Measurements from ENCODE around the gene KCNAB3. TPM values are rescaled to one million over a fixed set of nuclear protein-coding genes. Genes with fewer than 3 reads are reported as not detected.

The KCNAB3 gene
- polyA plus RNA-seq, 3 donors, result 11.7 TPM; not detected in 2

DNA sequence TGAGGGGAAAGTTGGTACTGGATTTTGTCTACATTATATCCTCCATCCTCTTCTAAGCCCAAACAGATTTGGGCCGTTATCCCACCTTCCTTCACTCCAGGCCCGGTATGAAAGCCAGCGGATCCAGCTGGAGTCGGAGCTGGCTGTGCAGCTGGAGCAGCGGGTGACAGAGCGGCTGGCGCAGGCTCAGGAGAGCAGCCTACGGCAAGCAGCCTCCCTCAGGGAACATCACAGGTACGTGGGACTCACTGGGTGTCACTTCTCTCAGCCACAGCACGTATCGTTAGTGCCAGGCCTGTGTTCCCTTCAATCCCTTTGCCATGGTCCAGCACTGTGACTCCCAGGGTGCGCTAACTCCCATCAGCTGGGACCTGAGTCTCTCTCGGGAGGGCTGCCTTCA is 13.6 kb upstream of the KCNAB3 start:
- Mint-ChIP-seq H3K4me3 (no peak overlapping the region), H3K36me3 (peaks cover 84 to 93% of the 10 kb centered on the region in 2 donors), H3K27me3 (ENCODE audit: low read depth in 3 of 3) (peaks cover 0 to 4% (median 0%) of the 10 kb centered on the region in 3 donors), H3K4me1 (peaks cover 11% of the 10 kb centered on the region), H3K9me3 (no peaks in the 10 kb centered on the region), H3K27ac (peak overlapping the region in 1 of 7 donors; percentile 12)
- no peak overlapping the region for H2AFZ ChIP-seq (ENCODE audit: insufficient read depth, low read depth, low read length, poor library complexity, severe bottlenecking)
- no peak overlapping the region for H3K9ac ChIP-seq (ENCODE audit: insufficient read depth, low read length, poor library complexity, severe bottlenecking)
- H3K36me3 ChIP-seq (replicated peaks in 1 of 2; ENCODE audit: control insufficient read depth in 1 of 2, insufficient read depth in 2 of 2, low read length in 2 of 2), result peaks cover 69 to 89% of the 10 kb centered on the region in 2 donors
- no peak overlapping the region for H3K4me2 ChIP-seq (replicated peaks; ENCODE audit: extremely low read depth, low read length, poor library complexity, severe bottlenecking)
- H3K27ac ChIP-seq (ENCODE audit: low read depth in 1 of 2, low read length in 2 of 2), result no peak overlapping the region
- 89% methylated on average over 12 of the region's 13 CpGs for WGBS (ENCODE audit: insufficient coverage)
- H3K9me3 ChIP-seq (replicated peaks in 1 of 2; ENCODE audit: control insufficient read depth in 1 of 2, insufficient read depth in 1 of 2, low read length in 2 of 2), result no peaks in the 10 kb centered on the region
- TF ChIP-seq, protein P1, sequence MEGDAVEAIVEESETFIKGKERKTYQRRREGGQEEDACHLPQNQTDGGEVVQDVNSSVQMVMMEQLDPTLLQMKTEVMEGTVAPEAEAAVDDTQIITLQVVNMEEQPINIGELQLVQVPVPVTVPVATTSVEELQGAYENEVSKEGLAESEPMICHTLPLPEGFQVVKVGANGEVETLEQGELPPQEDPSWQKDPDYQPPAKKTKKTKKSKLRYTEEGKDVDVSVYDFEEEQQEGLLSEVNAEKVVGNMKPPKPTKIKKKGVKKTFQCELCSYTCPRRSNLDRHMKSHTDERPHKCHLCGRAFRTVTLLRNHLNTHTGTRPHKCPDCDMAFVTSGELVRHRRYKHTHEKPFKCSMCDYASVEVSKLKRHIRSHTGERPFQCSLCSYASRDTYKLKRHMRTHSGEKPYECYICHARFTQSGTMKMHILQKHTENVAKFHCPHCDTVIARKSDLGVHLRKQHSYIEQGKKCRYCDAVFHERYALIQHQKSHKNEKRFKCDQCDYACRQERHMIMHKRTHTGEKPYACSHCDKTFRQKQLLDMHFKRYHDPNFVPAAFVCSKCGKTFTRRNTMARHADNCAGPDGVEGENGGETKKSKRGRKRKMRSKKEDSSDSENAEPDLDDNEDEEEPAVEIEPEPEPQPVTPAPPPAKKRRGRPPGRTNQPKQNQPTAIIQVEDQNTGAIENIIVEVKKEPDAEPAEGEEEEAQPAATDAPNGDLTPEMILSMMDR (IDR thresholded peaks at IDR 0.05), result no peak
- no peak for DNase-seq
- H4K20me1 ChIP-seq (ENCODE audit: insufficient read depth, low read length), result no peaks in the 10 kb centered on the region
- intact Hi-C loops (cut with micrococcal nuclease), result no loop called here
- H3K27me3 ChIP-seq (ENCODE audit: control insufficient read depth in 2 of 2, insufficient read depth in 2 of 2, low read length in 2 of 2), result no peaks in the 10 kb centered on the region
- H3K79me2 ChIP-seq (ENCODE audit: insufficient read depth, low read length), result no peaks in the 10 kb centered on the region
- H3K4me1 ChIP-seq (ENCODE audit: control insufficient read depth in 1 of 2, insufficient read depth in 2 of 2, low read length in 2 of 2), result peaks cover 0 to 4% of the 10 kb centered on the region in 2 donors
- H3K4me3 ChIP-seq (replicated peaks in 1 of 3; ENCODE audit: low read depth in 2 of 3, low read length in 3 of 3), result no peak overlapping the region

DNA sequence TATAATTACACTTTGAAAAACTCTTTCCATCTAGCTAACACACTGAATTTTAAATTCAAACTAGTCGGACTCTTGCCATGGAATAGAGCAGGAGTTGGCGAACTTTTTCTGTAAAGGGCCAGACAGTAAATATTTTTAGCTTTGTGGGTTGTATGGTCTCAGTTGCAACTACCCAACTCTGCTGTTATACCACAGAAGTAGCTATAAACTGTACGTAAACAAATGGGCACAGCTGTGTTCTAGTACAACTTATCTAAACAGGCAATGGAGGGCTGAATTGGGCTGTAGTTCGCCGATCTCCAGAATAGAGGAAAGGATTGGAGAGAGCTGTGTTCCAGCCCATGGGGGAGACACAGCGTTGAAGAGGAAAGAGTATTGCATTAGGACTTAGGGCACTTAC is 11.1 kb upstream of the KCNAB3 start:
- no peaks in the 10 kb centered on the region for H3K9me3 ChIP-seq (replicated peaks in 1 of 2; ENCODE audit: control insufficient read depth in 1 of 2, insufficient read depth in 1 of 2, low read length in 2 of 2)
- Mint-ChIP-seq H3K27ac (no peak overlapping the region), H3K4me1 (peaks cover 11% of the 10 kb centered on the region), H3K4me3 (no peak overlapping the region), H3K36me3 (peaks cover 82 to 91% of the 10 kb centered on the region in 2 donors), H3K27me3 (ENCODE audit: low read depth in 3 of 3) (peaks cover 0 to 4% (median 0%) of the 10 kb centered on the region in 3 donors), H3K9me3 (no peaks in the 10 kb centered on the region)
- TF ChIP-seq, protein P1 (IDR thresholded peaks at IDR 0.05), result no peak
- peaks cover 62 to 87% of the 10 kb centered on the region in 2 donors for H3K36me3 ChIP-seq (replicated peaks in 1 of 2; ENCODE audit: control insufficient read depth in 1 of 2, insufficient read depth in 2 of 2, low read length in 2 of 2)
- H3K79me2 ChIP-seq (ENCODE audit: insufficient read depth, low read length), result peaks cover under 1% of the 10 kb centered on the region
- H3K4me1 ChIP-seq (ENCODE audit: control insufficient read depth in 1 of 2, insufficient read depth in 2 of 2, low read length in 2 of 2), result peaks cover 0 to 4% of the 10 kb centered on the region in 2 donors
- no peaks in the 10 kb centered on the region for H3K27me3 ChIP-seq (ENCODE audit: control insufficient read depth in 2 of 2, insufficient read depth in 2 of 2, low read length in 2 of 2)
- H3K27ac ChIP-seq (ENCODE audit: low read depth in 1 of 2, low read length in 2 of 2), result no peak overlapping the region
- no peak overlapping the region for H3K4me3 ChIP-seq (replicated peaks in 1 of 3; ENCODE audit: low read depth in 2 of 3, low read length in 3 of 3)
- WGBS (ENCODE audit: insufficient coverage), result 100% methylated on average over 1 of the region's 6 CpGs
- H2AFZ ChIP-seq (ENCODE audit: insufficient read depth, low read depth, low read length, poor library complexity, severe bottlenecking), result no peak overlapping the region
- DNase-seq, result no peak
- H3K4me2 ChIP-seq (replicated peaks; ENCODE audit: extremely low read depth, low read length, poor library complexity, severe bottlenecking), result no peak overlapping the region
- H4K20me1 ChIP-seq (ENCODE audit: insufficient read depth, low read length), result no peaks in the 10 kb centered on the region
- H3K9ac ChIP-seq (ENCODE audit: insufficient read depth, low read length, poor library complexity, severe bottlenecking), result no peak overlapping the region
- intact Hi-C loops (cut with micrococcal nuclease), result no loop called here

All from CD14-positive monocyte (primary cell).